GDM1 (cell line): ENCODE data around the gene STPG3.

Experiments used
- DNase-seq: peaks from one replicate; lab custom pipeline; 2025; lab: John Stamatoyannopoulos, UW

Gene STPG3

GRCh38 chr9:137222190-137223077 lies 28.7 kb upstream of the STPG3 start, which contains the start of gene RNF208:
Gene RNF208 (minus strand): TSS chr9:137222240. CDS start chr9:137221212, 1,028 bp downstream.
- DNase-seq, result no peak

DNA sequence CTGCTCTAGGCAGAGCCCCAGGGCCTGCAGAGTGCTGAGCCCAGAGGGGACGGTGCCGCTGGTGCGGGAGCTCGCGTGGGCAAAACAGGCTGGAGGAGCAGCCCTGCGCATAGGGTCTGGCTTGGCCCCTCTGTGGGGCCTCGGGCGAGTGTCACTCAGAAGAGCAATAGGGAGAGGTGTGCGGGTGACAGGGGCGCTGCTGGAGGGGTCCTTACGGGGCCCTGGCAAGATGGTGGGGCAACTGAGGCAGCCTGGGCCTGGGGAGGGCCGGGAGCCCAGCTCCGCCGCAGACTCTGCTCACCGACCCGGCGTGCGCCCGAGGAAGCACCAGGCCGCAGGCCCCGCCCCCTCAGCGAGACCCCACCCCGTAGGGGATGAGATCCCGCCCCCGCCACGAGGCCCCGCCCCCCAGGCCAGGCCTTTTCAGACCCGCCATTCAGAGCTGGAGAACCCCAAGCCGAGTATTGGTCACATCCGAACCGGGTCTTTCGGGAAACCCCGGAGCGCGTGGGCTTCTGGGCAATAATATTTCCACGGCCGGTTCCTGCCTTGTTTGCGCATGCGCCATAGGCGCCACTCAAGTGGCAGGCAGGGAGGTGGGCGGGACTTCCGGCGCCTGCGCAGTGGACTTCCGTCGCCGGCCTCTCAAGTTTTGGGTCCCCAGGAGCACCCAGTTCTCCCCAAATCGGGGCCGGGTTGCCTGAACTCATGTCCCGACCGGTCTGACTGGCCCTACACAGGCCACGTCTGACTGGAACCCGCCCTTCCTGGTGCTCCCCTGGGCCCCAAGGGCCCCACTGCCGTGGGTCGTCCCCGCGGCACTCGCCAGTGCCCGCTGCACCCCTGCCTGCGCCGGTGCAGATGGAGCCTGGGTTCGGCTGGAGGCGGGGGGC lies 27.8 kb upstream of the STPG3 start:
- peak; percentile 97 for DNase-seq

GRCh38 chr9:137224830-137225694 lies 26.0 kb upstream of the STPG3 start, which contains the start of gene CYSRT1:
Gene CYSRT1 (plus strand): TSS chr9:137225174. CDS start chr9:137225622, 448 bp downstream.
- DNase-seq, result no peak

DNA sequence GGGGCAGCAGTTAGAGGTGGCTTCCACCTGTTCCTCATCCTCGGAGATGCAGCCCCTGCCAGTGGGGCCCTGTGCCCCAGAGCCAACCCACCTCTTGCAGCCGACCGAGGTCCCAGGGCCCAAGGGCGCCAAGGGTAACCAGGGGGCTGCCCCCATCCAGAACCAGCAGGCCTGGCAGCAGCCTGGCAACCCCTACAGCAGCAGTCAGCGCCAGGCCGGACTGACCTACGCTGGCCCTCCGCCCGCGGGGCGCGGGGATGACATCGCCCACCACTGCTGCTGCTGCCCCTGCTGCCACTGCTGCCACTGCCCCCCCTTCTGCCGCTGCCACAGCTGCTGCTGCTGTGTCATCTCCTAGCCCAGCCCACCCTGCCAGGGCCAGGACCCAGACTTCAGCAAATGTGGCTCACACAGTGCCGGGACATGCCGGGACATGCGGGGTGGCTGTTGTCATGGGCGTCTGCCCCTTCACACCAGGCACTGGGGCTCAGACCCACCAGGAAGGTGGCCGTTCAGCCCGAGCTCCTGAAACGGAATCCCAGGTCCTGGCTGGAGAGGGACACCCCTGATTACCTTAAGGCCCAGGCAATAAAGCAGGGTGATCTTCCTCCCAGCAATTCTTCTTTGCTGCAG lies 25.3 kb upstream of the STPG3 start:
- no peak for DNase-seq

DNA sequence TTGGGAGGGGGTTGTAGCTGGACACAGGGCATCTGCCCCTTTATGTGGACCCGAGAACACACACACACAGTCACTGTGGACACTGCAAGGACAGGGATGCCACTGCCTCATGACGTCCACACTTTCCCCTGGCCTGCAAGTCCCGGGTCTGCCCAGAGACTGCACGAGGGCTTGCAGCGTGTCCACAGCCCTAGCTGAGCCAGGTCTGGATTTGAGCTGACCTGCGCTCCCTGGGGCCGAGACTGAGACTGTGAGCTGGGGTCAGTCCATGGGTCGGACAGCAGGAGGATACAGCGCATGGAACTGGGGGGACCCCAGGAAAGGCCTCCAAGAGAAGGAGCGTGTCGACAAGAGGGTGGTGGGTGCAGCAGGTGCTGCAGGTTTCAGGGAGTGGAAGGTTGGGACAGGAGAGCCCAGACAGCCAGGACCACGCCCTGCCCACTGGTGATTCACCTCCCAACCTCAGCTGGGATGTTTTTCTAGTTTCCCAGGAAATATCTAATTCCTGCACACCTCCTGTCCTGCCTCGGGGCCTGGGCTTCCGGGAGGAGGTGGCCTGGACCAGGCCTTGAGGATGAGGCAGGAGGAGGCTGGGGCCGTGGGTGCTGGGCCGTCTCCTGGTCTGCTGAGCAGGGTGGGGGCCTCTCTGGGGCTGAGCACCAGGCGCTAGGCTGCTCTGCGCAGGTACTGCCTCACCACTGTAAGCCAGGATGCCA lies 24.6 kb upstream of the STPG3 start:
- no peak for DNase-seq

- peak; percentile 76 for DNase-seq
Observed at GRCh38 chr9:137227054-137227852, 23.8 kb upstream of the STPG3 start, which contains the start of gene RNF224. Gene RNF224 (plus strand): TSS chr9:137227502. CDS start chr9:137228336, 834 bp downstream.

- no peak for DNase-seq
Observed at GRCh38 chr9:137227853-137228505, 23.1 kb upstream of the STPG3 start.

- DNase-seq, result no peak
Observed at GRCh38 chr9:137228506-137228967, 22.5 kb upstream of the STPG3 start.

DNA sequence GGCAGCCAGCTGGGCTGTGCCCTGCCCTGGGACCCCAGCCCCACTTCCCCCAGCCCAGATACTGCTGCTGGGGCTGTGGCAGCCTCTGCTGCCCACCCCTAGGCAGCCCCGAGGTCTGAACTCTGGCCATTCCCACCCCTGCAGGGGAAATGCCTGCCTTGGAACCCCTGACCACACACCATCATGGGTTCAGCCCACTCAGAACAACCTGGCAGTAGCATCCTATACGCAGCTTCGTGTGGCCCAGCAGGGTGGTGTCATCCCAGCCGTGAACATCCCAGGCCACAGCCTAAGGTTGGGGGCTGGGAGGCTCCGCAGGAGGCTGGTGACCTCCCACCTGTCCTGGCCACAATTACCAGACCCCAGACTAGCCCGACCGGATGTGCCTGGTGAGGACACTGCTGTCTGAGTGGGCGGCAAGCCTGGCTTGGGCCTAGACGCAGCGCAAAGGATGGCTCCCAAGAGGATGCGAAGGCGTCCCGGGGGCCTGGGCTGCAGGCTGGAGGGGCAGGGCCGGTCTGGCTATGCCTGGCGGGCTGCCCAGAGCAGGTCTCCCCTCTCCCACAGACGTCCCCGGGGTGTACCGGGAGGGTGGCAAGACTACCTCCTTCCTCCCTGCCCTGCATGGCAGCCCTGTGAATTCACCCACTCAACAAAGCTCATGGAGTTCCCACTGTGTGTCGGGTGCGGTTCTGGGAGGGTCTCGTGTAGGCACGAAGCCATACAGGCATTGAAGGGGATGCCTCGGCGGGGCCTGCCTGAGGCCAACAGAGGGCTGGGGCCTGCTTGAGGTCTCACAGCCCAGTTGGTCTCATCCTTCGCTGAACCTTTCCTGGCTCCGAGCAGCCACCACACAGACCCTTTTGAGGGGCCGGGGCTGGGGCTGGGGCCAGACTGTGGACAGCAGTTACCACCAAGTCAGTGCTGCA lies 21.9 kb upstream of the STPG3 start:
- no peak for DNase-seq

- no peak for DNase-seq
Observed at GRCh38 chr9:137229903-137230704, 21.0 kb upstream of the STPG3 start.

DNA sequence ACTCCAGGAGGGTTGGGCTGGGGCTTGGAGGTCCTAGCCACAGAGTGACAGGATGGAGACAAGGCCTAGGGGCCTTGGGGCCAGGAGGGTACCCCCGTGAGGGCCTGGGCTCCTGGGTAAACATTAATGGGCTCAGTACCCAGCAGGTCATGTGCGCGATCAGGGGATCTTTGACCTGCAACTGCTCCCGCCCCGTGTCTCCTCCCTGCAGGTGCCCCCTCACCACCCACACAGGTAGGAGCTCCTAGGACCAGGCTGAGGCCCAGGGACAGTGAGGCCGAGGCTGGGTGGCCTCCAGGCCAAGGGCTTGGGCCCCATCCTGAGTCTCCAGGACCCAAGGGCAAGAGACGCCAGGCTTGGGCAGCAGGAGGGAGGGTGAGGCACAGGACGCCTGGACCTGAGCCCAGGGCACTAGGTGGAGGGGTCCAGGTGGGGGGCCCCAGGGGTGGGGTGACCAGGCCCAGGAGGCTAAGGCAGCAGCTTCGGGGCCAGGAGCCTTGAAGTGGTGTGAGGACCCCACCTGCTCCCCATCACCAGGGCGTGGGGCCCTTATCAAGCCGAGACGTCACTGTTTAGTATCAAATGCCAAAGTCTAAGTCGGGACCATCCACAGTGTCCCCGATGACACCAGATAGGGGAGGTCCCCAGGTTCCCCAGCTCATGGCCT lies 20.2 kb upstream of the STPG3 start, which contains the start of gene SLC34A3:
TSS of gene SLC34A3 (plus strand) at position 197 of the 667 bp plus-strand sequence. CDS start 802 bp downstream, outside the sequence.
- no peak for DNase-seq

GRCh38 chr9:137231372-137232039 lies 19.6 kb upstream of the STPG3 start:
- DNase-seq, result no peak

GRCh38 chr9:137232101-137232500 lies 19.0 kb upstream of the STPG3 start:
- DNase-seq, result no peak

GRCh38 chr9:137232510-137232909 lies 18.6 kb upstream of the STPG3 start:
- DNase-seq, result no peak

DNA sequence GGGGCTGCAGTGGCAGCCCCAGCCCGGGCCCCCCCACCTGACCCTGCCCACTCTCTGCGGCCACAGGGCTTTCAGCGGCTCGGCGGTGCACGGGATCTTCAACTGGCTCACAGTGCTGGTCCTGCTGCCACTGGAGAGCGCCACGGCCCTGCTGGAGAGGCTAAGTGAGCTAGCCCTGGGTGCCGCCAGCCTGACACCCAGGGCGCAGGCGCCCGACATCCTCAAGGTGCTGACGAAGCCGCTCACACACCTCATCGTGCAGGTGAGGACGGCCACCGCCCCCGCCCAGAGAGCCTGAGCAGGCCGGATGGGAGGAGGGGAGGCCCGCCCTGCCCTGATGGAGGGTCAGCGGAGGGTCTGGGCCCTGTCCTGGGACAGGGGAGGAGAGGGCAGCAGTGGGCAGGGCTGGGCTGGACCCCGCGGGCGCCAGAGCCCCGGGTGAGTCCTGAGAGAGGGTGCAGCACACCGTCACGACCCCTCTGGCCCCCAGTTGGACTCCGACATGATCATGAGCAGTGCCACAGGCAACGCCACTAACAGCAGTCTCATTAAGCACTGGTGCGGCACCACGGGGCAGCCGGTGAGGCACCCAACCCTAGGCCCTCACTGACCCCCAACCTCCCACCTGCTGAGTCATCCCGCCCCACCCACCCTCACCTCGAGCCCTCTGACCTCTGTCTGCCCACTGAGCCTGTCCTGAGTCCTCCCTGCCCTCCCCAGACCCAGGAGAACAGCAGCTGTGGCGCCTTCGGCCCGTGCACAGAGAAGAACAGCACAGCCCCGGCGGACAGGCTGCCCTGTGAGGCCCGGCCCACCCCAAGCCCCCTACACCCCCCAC lies 17.7 kb upstream of the STPG3 start:
- DNase-seq, result no peak
